ENCODE results near the gene ZNF512. TPM values are rescaled to one million over a fixed set of nuclear protein-coding genes. Genes with fewer than 3 reads are reported as not detected.

Gene ZNF512, protein sequence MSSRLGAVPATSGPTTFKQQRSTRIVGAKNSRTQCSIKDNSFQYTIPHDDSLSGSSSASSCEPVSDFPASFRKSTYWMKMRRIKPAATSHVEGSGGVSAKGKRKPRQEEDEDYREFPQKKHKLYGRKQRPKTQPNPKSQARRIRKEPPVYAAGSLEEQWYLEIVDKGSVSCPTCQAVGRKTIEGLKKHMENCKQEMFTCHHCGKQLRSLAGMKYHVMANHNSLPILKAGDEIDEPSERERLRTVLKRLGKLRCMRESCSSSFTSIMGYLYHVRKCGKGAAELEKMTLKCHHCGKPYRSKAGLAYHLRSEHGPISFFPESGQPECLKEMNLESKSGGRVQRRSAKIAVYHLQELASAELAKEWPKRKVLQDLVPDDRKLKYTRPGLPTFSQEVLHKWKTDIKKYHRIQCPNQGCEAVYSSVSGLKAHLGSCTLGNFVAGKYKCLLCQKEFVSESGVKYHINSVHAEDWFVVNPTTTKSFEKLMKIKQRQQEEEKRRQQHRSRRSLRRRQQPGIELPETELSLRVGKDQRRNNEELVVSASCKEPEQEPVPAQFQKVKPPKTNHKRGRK
- 11.1 and 12.4 TPM in 2 replicates for total RNA-seq

DNA sequence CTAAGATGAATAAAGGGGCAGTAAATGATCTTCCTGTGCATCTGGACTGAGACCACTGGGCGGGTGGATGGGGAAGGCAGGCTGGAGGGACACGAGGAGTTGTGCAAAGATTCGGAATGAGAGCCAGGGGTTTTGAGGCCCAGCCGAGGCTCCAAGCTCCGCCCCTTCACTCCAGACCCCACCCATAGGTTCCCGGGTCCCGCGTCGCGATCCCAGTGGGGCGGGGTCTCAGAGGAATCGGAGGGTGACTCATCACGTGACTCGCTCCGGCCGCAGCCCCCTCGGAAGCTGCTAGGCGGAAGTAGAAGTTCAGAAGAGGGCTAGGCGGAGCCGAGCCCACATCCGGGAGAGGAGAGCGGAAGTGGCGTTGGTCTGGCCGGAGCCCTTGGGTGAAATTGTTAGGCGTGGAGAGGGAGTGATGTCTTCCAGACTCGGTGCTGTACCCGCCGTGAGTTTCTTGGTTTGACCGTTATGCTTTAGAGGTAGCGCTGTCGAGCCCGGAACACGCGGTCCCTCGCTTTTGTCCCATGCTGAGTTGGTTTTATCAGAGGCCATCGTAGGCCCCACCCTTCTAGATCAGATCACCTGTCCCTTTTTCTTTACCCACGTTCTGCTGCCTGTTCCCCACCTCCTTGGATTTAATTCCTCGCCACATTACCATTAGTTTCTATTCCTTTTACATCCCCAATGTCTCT lies at the start of gene ZNF512:
ZNF512 (plus strand) TSS at position 348 of the 695 bp plus-strand sequence; CDS start at position 419, 71 bp downstream.

DNA sequence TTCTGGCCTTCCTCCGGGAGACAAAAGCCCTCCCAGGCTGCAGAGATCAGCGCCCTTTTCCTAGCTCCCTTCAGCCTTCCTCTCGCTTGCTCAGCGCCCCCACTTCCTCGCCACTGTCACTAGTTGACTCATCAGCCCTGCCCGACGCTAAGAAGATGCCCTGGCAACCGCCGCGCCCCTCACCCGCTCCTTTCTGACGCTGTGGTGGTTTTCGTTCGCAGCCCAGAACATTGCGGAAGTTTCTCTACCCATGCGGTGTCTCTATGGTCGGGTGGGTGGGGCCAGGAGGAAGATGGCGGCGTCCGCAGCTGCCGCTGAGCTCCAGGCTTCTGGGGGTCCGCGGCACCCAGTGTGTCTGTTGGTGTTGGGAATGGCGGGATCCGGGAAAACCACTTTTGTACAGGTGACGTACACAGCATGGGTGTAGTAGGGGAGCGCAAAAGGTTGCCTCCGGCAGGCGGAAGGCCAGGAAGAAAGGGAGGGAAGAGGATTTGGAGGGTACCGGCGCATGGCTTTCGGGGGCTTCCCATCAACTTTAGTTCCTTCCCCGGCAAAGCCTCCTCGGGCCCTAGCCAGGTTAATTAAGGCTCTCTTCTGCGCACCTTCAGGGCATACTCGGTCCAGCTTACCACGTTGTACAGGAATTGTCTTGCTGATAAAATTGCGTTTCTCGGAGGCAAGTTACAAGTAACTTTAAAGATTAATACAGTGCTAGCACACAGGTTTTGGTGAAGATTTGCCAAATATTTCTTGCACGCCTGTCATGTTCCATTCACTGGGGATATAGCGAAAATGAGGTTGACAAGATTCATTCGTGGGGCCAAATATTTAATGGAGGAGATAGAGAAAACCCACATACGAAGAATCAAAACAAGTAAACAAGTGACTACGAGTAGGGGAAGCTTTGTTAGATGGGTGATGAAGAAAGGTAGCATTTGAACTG lies 46.2 kb downstream of the ZNF512 start, which contains the start of the genes CCDC121 and GPN1:
CCDC121 (minus strand) TSS at position 246 of the 943 bp plus-strand sequence. CDS start 1,213 bp downstream, outside the sequence.
GPN1 (plus strand) TSS at position 284 of the 943 bp plus-strand sequence; CDS start at position 293, 9 bp downstream.

DNA sequence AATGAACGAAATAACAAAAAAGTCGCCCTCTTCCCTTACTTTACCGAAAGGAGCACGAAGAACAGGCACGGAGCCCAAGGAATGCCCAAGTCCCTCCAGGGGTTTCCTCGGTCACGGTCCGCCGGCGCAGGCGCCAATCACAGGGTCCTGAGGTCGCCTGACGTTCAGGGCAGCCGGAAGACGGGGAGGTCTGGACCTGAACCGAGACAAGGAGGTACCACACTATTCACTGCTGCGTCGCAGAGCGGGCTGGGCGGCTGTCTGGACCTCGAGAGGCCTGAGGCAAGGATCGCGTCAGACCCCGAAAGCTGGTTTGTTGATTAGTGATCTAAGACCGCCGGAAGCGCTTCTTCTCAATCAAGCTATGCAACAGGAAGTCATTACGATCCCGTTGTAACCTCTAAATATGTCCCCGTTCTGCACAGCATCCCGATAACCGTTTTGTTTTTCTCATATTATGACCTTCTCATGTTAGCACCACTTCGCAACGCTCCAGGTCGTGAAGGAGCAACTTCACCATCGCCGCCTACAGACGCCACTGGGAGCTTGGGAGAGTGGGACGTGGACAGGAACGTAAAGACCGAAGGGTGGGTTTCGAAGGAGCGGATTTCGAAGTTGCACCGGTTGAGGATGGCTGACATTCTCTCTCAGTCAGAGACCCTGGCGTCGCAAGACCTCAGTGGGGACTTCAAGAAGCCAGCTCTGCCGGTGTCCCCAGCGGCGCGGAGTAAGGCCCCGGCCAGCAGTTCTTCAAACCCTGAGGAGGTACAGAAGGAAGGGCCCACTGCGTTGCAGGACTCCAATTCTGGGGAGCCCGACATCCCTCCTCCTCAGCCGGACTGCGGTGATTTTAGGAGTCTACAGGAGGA lies 80.7 kb downstream of the ZNF512 start, which contains the start of the genes SLC4A1AP and SUPT7L:
SLC4A1AP (plus strand) TSS at position 605 of the 869 bp plus-strand sequence; CDS start at position 631, 26 bp downstream.
SUPT7L (minus strand) TSS at position 330 of the 869 bp plus-strand sequence. CDS start 1,422 bp downstream, outside the sequence.

Other genes starting within 250 kb of the ZNF512 start
- gene GTF3C2, start 226.3 kb upstream of the ZNF512 start, total RNA-seq, result 18.2 and 21.4 TPM in 2 replicates
- gene EIF2B4, start 212.7 kb upstream of the ZNF512 start, total RNA-seq, result 30.0 and 33.3 TPM in 2 replicates
- gene SNX17, start 212.4 kb upstream of the ZNF512 start, total RNA-seq, result 138 and 143 TPM in 2 replicates
- gene ZNF513, start 202.3 kb upstream of the ZNF512 start, total RNA-seq, result 6.5 and 7.0 TPM in 2 replicates
- 63.6 and 67.7 TPM in 2 replicates for gene PPM1G, start 173.5 kb upstream of the ZNF512 start, total RNA-seq
- 89.6 and 102 TPM in 2 replicates for gene NRBP1, start 154.4 kb upstream of the ZNF512 start, total RNA-seq
- 0.18 TPM in 1 of 2 replicates, not detected in the other for gene KRTCAP3, start 140.7 kb upstream of the ZNF512 start, total RNA-seq
- 27.2 and 33.1 TPM in 2 replicates for gene IFT172, start 93.3 kb upstream of the ZNF512 start, total RNA-seq
- gene FNDC4, start 87.8 kb upstream of the ZNF512 start, total RNA-seq, result 11.9 and 14.0 TPM in 2 replicates
- gene GCKR, start 86.2 kb upstream of the ZNF512 start, total RNA-seq, result 0.14 and 0.55 TPM in 2 replicates
- 1.3 TPM in 2 replicates for gene CCDC121, start 46.0 kb downstream of the ZNF512 start, total RNA-seq
- 22.6 and 26.2 TPM in 2 replicates for gene GPN1, start 46.0 kb downstream of the ZNF512 start, total RNA-seq
- gene SUPT7L, start 80.6 kb downstream of the ZNF512 start, total RNA-seq, result 13.9 and 16.5 TPM in 2 replicates
- gene SLC4A1AP, start 80.8 kb downstream of the ZNF512 start, total RNA-seq, result 24.0 and 25.6 TPM in 2 replicates
- gene MRPL33, start 188.7 kb downstream of the ZNF512 start, total RNA-seq, result 58.0 and 63.0 TPM in 2 replicates